Osteocyte (in vitro differentiated cells): ENCODE results near the gene MEOX1. TPM values are rescaled to one million over a fixed set of nuclear protein-coding genes. Genes with fewer than 3 reads are reported as not detected.

Experiments
- DNase-seq: peaks from one replicate; pipeline ENCODE4 v3.0.0; 2021; ENCODE audit warnings: mixed read lengths; ENCODE audit not compliant: unreplicated experiment; ENCODE audit errors: extremely low spot score
- H3K27ac Mint-ChIP-seq: one replicate; pipeline ENCODE4 v1.8.0; 2021; ENCODE audit warnings: mild to moderate bottlenecking, mixed read lengths; ENCODE audit not compliant: unreplicated experiment
- H3K27me3 Mint-ChIP-seq: one replicate; pipeline ENCODE4 v1.8.0; 2021; ENCODE audit warnings: mixed read lengths; ENCODE audit not compliant: unreplicated experiment
- H3K36me3 Mint-ChIP-seq: one replicate; pipeline ENCODE4 v1.8.0; 2021; ENCODE audit warnings: mixed read lengths; ENCODE audit not compliant: unreplicated experiment
- H3K4me1 Mint-ChIP-seq: one replicate; pipeline ENCODE4 v1.8.0; 2021; ENCODE audit warnings: mixed read lengths; ENCODE audit not compliant: unreplicated experiment
- H3K4me3 Mint-ChIP-seq: one replicate; pipeline ENCODE4 v1.8.0; 2021; ENCODE audit warnings: mild to moderate bottlenecking, moderate library complexity, mixed read lengths; ENCODE audit not compliant: unreplicated experiment
- H3K9me3 Mint-ChIP-seq: one replicate; pipeline ENCODE4 v1.8.0; 2021; ENCODE audit warnings: mixed read lengths; ENCODE audit not compliant: unreplicated experiment
- total RNA-seq: library from RNA; stranded (reverse); gene quantifications from 2 replicates; pipeline ENCODE4 v1.2.1, GENCODE V29; 2021
- TF ChIP-seq, protein P1 (sequence below): fragments of 200-600 bp; sonication (generic); IDR thresholded peaks from 2 replicates; pipeline ENCODE4 v1.5.0; 2021; ENCODE audit warnings: antibody characterized with exemption, mild to moderate bottlenecking, moderate library complexity

Gene MEOX1
- total RNA-seq, 1 donor from 2014 or later = not detected

DNA sequence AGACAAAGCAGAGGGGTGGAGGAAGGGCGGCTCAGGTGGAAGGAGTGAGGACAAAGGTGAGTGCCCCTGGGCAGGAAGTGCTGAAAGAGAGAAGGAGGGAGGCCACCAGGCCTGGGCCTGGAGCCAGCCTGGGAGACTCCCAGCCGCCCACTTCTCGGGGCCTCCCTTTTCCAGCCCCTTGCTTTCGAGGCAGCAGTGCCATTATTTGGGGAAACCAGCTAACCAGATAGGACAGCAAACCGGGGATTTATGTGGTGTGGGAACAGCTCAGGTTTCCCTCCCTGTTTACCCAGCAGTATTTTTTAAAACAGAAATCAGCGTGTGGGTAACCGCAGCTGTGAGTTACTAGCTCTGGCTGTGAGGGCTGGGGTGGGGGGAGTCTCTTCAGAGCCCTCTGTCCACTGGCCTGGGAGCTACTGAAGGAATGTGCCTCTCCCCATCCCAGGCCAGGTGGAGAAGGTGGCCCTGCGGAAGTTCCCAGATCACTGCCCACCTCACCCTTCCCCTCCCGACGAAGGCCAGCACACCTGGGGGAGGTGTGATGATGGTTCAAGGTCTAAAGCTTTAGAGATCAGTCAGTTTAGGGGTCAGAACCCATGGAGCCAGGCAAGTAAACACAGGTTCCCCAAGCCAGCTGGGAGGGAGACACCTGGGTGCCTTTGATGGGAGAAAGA lies 8.4 kb upstream of the MEOX1 start:
- Mint-ChIP-seq H3K36me3 (no peaks in the 10 kb centered on the region), H3K4me3 (no peak overlapping the region), H3K4me1 (peaks cover 17% of the 10 kb centered on the region), H3K27me3 (peaks cover 5% of the 10 kb centered on the region), H3K27ac (no peak overlapping the region), H3K9me3 (no peaks in the 10 kb centered on the region)
- no peak for DNase-seq
- TF ChIP-seq, protein P1, sequence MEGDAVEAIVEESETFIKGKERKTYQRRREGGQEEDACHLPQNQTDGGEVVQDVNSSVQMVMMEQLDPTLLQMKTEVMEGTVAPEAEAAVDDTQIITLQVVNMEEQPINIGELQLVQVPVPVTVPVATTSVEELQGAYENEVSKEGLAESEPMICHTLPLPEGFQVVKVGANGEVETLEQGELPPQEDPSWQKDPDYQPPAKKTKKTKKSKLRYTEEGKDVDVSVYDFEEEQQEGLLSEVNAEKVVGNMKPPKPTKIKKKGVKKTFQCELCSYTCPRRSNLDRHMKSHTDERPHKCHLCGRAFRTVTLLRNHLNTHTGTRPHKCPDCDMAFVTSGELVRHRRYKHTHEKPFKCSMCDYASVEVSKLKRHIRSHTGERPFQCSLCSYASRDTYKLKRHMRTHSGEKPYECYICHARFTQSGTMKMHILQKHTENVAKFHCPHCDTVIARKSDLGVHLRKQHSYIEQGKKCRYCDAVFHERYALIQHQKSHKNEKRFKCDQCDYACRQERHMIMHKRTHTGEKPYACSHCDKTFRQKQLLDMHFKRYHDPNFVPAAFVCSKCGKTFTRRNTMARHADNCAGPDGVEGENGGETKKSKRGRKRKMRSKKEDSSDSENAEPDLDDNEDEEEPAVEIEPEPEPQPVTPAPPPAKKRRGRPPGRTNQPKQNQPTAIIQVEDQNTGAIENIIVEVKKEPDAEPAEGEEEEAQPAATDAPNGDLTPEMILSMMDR = no peak

DNA sequence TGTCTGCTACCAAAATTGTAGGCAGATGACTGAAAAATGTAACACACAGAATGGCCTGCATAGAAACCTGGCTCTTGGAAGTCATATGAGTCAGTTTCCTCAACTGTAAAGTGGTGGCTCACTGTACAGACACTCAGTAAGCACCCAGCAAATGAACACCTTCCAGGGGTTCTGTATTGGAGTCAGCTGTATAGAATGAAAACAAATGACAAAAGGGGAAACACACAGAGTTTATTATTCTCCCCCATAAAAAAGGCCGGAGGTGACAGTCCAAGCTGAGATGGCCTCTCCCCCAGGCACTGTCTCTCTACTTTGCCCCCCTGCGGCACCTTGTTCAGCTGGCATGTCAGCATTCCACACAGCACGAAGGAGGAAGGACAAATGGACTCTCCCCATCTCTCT lies 6.2 kb upstream of the MEOX1 start:
- no peak overlapping the region for H3K27ac Mint-ChIP-seq
- TF ChIP-seq, protein P1 = no peak
- no peak overlapping the region for H3K4me3 Mint-ChIP-seq
- no peaks in the 10 kb centered on the region for H3K9me3 Mint-ChIP-seq
- H3K27me3 Mint-ChIP-seq = peaks cover 5% of the 10 kb centered on the region
- DNase-seq = no peak
- H3K4me1 Mint-ChIP-seq = peaks cover 18% of the 10 kb centered on the region
- H3K36me3 Mint-ChIP-seq = no peaks in the 10 kb centered on the region

DNA sequence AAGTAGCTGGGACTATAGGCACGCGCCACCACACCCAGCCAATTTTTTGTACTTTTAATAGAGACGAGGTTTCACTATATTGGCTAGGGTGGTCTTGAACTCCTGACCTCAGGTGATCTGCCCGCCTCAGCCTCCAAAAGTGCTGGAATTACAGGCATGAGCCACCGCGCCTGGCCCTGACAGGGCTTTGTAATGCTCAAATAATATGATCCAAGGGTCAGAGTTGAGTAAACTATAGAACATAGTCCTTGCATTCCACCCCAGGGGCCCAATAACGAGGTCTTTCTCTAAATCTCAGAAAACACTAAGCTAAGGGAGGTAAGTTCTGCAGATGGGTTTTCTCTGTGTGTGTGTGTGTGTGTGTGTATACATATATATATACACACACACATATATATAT lies 5.8 kb upstream of the MEOX1 start:
- Mint-ChIP-seq H3K4me1 (peaks cover 22% of the 10 kb centered on the region), H3K27me3 (peaks cover 5% of the 10 kb centered on the region), H3K4me3 (no peak overlapping the region), H3K9me3 (no peaks in the 10 kb centered on the region), H3K36me3 (no peaks in the 10 kb centered on the region), H3K27ac (no peak overlapping the region)
- DNase-seq = no peak
- TF ChIP-seq, protein P1 = no peak

DNA sequence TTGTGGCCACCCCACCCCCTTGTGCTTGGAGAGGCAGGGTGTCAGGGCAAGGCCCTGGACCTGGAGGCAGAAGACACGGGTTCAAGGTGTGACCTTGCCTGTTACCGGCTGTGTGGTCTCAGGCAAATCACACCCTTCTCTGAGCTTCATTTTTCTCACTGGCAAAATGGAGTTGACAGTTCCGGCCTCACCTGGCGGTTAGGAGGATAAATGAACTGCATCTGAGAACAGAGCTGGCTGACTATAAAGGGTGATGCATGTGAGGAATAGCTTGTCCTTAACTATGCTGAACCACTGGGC lies 4.2 kb upstream of the MEOX1 start:
- Mint-ChIP-seq H3K27me3 (no peaks in the 10 kb centered on the region), H3K36me3 (no peaks in the 10 kb centered on the region), H3K27ac (no peak overlapping the region), H3K4me1 (peaks cover 34% of the 10 kb centered on the region), H3K4me3 (no peak overlapping the region), H3K9me3 (no peaks in the 10 kb centered on the region)
- TF ChIP-seq, protein P1 = no peak
- DNase-seq = no peak

DNA sequence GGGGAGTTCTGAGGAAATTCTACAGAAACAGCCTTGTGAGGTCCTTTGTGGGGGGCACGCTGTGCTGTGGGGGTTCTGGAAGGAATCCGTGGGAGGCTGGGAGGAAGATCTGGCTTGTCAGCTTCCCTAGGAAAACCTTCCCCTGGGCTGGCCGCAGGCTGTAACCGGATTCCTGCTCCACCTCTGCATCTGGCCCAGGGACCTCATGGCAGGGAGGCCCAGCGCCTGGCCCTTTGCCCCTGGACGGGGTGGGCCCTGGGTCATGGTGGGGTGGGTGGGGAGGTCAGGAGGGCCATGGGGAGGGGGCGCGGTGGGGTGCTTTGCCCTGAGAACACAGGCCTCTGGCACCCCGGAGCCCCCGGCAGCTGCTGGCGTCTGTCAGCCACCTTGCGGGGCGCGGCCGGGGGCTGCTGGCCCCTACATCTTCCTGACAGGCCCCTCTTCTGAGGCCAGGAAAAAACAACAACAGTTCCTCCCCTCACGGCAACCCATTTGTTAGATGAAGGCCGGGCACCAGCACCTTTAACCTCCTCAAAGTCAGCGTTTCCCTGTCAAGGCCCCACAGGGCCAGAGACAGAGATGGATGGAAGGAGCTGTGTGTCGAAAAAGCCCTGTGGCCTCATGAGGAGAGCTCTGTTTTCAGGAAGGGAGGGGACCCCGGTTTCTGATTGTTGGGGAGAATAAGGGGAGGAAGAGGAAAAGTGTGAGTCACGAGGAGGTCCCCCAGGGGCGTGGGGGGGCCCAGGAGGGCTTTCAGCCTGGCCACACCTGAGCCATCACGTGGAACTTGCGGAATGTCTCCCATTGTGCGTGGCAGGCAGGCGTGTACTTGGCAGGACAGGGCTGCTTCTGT lies 3.6 kb upstream of the MEOX1 start:
- TF ChIP-seq, protein P1 = no peak
- Mint-ChIP-seq H3K4me1 (peaks cover 34% of the 10 kb centered on the region), H3K9me3 (no peaks in the 10 kb centered on the region), H3K4me3 (no peak overlapping the region), H3K36me3 (no peaks in the 10 kb centered on the region), H3K27ac (no peak overlapping the region), H3K27me3 (no peaks in the 10 kb centered on the region)
- no peak for DNase-seq
